GM19438 (cell line): ENCODE data around the gene SNX13.
"Not testable (repeated sequence)": the region's sequence is repeated elsewhere in the genome, so short reads cannot be mapped to it uniquely, and the experiment has no call there.

Experiments used
- ATAC-seq: cut with Tn5 transposase; IDR thresholded peaks from one replicate; pipeline ENCODE4 v1.9.1; 2021; ENCODE audit warnings: low read depth; ENCODE audit not compliant: unreplicated experiment

SNX13 gene

DNA sequence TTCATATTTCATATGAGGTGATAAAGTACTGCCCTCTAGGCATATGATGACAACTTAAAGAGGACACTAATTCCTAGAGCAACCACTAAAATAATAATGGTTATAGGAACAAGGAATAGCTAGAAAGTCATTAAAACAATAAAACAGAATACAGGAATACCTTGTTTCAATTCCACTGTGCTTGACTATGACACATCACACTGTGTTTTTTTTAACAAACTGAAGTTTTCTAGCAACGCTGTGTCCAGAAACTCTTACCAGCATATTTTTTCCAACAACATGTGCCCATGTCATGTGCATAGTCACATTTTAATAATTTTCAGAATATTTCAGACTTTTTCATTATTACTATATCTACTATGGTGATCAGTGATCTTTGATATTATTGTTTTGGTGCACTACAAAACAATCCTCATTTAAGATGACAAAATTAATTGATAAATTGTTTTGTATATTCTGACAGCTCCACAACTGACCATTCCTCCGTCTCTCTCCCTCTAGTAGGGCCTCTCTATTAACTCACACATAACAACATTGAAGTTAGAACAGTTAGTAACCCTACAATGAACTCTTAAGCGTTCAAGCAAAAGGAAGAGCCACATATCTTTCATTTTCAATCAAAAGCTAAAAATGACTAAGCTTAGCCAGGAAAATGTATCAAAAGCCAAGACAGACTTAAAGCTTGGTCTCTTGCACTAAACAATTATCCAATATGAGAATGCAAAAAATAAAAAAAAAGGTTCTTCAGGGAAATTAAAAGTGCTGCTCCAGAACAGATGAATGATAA, 85.8 kb downstream of the SNX13 start:
- ATAC-seq: no peak

DNA sequence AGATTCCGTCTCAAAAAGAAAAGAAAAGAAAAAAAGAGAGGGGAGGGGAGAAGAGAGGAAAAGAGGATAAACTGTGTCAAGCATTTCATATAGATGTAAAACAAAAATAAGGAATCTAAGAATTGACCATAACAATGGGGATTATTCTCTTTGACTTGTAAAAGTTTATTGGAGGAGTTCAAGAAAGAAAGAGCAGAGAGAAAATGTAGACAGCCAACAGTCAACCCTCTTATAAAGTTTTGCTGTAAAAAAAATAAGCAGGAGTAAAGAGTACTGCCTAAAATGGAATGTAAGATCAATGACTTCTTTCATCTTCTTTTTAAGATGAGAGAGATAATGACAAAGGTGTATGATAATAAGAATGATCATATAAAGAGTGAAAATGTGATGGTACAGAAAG, 87.9 kb downstream of the SNX13 start:
- no peak for ATAC-seq

DNA sequence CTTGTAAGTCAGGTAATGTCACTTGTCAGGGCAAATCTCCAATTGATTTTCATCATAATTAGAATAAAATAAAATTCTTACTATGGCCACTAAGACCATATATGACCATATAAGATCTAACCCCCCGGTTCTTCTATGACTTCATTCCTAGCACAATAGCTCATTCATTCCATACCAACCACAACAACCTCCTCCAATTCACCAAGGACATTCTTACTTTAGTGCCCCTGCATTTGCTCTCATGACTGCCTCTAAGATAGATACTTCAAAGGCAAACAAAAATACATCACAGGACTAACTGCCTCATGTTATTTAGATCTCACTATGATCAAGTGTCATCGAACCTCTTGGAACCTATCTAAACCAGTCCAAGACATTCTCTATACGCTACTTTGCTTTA, 90.8 kb downstream of the SNX13 start:
- ATAC-seq: no peak

DNA sequence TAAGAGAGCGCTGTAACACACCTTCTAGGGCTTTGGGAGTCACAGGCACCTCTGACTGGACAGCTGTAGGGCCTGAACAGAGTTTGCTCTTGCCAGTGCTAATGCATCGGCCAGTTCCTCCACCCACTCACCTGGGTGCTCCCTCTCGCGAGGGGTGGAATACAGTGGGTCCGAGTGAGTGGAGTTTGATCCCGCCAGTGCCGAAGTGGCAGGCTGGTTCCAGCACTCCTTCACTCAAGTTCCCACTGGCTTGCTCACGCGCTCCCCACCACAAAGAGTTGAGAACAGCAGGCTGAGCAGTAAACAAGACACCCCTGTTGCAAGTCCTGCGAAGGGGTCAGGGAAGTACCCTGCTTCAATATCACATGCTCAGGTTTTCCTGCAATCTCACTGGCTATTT, 91.8 kb downstream of the SNX13 start:
- no peak for ATAC-seq

DNA sequence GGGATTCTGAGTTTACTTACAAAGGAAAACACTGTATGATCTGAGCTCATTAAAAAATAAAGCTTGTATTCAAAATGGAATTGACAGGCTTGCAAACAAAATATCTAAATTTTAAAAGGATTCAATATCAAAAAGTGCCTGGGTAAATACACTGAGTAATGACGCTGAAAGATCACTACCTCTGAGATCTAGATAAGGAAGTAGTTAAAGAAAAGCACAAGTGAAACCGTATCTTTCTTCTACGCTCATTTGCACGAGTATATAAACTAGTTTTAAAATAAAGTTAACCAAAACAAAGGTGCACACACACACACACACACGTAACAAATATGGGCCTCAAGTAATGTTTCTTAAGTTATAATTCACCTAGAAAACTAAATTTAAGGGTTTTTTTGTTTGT, 93.4 kb downstream of the SNX13 start:
- ATAC-seq: no peak

DNA sequence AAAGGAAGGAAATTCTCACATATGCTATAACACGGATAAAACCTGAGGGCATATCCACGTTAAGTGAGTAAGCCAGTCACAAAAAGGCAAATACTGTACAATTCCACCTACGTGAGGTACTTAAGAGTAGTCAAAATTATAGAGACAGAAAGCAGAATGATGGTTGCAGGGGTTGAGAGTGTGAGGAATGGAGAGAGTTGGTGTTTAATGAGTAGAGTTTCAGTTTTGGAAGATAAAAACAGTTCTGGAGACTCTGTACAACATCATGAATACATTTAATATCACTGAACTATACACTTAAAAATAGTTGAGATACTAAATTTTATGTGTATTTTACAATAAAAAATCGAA, 95.1 kb downstream of the SNX13 start:
- ATAC-seq: no peak

DNA sequence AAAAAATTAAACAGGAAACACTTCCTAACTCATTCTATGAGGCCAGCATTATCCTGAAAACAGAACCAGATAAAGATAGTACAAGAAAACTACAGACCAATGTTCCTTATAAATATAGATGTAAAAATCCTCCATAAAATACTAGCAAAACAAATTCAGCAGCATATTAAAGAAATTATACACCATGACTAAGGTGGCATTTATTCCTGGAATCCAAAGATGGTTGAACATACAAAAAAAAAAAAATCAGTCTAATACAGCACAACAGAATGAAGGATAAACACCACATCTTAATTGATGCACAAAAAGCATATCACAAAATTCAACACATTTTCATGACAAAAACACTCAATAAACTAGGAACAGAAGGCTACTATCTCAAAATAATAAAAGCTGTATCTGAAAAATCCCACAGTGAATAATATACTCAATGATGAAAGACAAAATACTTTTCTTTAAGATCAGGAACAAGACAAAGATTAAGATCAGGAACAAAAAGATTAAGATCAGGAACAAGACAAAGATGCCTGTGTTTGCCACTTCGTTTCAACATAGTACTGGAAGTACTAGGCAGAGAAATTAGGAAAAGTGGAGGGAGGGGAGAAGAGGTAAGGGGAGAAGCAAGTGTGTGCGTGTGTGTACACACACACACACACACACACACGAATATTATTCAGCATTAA, 95.6 kb downstream of the SNX13 start:
- ATAC-seq: no peak

DNA sequence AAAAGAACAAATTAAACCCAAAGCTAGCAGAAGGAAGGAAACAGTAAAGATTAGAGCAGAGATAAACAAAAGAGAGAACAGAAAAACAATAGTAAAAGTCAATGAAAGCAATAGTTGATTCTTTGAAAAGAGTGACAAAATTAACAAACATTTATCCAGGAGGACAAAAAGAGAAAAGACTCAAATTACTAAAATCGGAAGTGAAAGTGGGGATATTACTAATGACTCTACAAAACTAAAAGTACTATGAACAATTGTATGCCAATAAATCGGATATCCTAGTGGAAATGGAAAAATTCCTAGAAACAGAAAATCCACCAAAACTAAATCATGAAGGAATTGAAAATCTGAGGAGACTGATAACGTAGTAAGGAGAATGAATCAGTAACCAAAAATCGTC, 96.3 kb downstream of the SNX13 start:
- no peak for ATAC-seq

DNA sequence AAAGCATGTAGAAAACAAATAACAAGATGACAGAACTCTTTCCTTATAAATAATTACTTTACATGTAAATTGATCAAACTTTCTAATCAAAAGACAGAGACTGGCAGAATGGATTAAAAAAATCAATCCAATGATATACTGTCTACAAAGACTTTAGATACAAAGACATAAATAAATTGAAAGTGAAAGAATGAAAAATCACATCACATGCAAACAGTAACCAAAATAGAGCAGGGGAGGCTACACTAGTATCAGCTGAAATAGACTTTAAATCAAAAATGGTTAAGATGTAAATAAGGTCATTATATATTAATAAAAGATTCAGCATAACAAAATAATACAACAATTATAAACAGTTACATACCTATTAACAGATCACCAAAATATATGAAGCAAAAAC, 97.3 kb downstream of the SNX13 start:
- ATAC-seq: no peak

DNA sequence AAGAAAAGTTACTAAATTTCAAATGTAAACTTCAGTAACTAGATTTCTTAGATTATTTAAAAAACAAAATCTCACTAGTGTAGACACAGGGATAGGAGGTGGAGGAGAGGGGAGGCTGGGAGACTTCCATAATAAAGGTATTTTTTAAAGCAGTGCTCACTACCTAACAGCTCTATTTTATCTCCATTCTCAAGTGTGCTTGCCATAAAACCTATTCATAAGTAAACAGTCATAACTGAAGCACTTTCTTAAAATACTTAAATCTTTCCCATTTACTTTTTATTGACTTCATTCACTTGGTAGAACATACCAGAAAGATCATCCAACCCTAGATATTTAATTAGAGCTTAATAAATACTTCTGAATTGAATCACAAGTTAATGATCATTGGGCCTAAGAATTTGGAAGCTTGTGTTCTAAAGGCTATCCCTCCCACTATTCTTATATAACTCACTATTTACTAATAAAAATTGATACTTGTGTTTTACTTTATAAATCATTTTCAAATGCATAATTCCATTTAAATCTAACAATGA, 107.4 kb downstream of the SNX13 start:
- ATAC-seq: no peak

DNA sequence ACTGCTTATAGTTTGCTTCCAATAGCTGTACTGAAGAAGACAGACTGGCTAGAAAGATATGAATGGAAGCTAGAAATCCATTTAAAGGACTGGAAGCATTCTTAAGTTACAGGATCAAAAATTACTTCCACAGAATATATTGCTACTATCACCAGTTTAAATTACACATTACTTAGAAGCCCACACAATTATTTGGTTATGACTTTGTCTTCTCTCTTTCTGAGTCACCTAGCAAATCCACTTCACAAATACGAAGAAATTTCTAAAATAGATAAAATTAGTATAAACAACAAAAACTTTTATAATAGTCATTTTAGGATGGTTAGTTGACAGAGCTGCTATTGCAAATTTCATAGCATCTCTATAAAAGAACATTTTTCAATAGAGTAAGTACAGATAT, 108.1 kb downstream of the SNX13 start:
- ATAC-seq: no peak

DNA sequence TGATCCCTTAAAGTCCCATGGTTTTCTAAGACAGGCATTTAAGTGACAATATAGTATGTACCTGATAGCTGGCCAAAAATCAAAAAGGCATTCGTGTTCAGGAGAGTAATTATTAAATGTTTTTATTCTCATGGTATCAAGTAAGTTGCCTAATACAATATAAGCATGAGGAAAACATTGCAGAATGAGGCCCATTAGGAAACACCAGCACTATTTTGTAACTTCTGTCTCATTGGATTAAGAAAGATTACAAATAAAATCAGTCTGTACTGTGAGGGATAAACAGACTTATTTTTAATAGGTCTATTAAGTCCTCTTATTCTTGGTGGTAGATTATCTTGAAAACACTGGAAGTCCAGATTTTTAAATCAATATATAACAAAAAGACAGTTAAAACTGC, 110.1 kb downstream of the SNX13 start:
- no peak for ATAC-seq

DNA sequence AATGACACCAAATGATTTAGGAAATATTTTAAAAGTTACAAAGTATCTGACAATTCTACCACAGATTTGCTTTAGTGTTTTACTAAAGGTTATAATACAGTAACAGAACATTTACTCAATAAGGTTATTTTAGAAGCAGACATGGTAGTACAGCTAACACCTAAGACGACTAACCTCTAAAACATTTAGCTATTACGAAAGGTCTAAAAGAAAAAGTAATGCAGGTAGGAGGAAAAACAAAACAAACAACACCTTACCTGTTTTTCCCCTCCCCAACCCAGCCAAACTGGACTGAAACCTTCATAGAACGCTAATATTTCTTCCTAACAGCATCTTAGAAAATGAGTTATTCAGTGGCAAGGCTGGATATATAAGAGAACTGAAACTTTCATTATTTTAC, 111.3 kb downstream of the SNX13 start:
- ATAC-seq: no peak

DNA sequence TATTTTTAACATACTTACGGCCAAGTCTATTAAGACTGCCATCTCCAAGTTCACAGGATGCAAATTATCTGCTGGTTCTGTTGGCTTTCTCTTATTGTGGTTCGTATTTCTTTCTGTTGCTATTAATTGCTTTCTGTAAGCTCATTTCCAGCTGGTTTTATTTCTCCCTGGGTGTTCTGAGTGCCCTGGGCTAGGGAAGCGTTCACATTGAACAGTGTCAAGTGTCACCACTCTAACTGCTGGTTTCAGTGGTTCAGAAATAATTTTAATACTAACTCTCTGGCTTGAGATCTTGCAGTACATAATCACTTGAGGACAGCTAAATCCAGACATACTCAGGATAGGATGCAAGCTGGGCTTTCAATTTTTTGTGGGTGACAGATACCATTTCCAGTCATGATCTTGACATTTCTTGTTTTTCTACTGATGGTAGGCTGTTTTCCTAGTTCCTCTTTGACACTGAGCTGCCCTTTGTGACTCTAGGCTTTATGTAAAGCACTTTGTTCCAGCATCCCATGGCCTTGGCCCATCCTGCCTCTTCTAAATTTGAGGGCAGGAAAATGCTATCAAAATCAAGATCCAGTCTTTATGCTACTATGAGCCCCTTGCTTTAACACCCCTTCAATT, 117.6 kb downstream of the SNX13 start:
- ATAC-seq: no peak

DNA sequence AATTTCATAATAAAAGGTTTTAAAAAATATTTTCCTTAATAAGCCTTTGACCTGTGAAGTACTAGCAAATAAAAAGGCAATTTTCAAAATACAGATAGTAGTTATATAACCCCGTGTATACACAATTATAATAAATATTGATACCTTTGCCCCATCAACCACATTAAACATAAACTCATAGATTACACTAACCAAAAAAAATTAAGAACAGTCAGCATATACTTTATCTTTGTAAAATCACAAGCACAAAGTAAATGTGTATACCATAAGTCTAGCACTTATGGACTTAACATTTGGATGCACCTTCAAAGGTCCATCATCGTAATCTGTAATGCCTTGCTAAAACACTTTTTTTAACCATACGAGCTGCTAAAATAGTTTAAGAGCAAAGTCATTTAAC, 123.4 kb downstream of the SNX13 start:
- no peak for ATAC-seq

DNA sequence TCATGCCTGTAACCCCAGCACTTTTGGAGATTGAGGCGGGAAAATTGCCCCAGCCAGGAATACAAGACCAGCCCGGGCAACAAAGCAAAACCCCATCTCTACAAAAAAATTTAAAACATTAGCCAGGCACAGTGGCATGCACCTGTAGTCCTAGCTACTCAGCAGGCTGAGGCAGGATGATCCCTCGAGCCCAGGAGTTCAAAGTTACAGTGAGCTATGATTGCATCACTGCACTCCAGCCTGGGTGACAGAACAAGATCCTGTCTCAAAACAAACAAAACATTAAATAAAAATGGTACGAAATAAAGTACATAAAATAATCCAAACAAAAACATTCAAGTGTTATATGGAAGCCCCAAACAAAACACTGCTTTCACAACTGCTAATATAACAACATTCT, 125.0 kb downstream of the SNX13 start:
- no peak for ATAC-seq

DNA sequence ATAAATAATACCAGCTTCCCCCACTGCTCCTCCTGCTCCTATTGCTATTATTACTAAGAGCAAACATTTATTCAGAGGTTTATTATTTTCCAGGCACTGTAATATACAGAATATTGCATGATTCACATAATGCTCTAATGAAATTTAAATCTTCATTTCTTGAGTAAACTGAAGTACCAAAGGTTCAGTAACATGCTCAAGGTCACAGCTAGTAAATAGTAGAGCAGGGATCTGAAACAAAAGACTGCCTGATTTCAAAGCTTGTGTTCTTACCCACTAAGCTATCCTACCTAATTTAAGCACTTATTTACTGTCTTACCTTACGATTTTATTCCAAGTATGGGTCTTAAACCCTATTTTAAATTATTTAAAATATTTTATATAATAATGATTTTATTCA, 126.2 kb downstream of the SNX13 start:
- ATAC-seq: no peak

DNA sequence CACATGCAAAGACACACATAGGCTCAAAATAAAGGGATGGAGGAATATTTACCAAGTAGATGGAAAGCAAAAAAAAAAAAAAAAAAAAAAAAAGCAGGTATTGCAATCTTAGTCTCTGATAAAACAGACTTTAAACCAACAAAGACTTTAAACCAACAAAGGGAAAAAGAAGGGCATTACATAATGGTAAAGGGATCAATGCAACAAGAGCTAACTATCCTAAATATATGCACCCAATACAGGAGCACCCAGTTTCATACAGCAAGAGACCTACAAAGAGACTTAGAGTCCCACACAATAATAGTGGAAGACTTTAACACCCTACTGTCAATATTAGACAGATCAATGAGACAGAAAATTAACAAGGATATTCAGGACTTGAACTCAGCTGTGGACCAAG, 131.1 kb downstream of the SNX13 start:
- ATAC-seq: not testable (repeated sequence)

DNA sequence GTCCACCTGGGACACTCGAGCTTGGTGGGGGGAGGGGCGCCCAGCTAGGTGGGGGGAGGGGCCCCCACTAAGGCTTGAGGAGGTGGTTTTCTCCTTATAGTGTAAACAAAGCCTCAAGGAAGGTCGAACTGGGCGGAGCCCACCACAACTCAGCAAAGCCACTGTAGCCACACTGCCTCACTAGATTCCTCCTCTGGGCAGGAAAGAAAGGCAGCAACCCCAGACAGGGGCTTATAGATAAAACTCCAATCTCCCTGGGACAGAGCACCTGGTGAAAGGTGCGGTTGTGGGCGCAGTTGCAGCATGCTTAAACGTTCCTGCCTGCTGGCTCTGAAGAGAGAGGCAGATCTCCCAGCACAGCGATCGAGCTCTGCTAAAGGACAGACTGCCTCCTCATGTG, 133.1 kb downstream of the SNX13 start:
- no peak for ATAC-seq

DNA sequence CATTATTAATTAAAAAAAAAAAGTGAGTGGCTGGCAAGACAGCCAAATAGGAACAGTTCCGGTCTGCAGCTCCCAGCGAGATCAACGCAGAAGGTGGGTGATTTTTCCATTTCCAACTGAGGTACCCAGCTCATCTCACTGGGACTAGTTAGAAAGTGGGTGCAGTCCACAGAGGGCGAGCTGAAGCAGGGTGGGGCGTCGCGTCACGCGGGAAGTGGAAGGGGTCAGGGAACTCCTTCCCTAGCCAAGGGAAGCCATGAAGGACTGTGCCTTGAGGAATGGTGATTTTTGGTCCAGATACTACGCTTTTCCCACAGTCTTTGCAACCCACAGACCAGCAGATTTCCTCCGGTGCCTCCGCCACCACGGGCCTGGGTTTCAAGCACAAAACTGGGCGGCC, 133.7 kb downstream of the SNX13 start:
- ATAC-seq: no peak

DNA sequence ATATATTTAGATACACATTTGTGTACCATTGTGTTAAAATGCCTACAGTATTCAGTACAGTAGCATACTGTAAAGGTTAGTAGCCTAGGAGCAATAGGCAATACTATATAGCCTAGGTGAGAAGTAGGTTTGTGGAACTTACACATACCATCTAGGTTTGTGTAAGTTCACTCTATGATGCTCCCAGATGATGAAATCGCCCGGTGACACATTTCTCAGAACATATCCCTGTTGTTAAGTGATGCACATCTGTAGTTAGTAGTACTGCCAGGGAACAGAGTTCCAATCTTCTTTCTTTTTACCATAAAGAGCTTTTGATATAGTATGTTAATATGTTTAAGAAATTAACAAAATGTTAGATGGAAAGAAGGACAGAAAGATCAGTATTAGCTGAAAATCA, 138.2 kb downstream of the SNX13 start:
- no peak for ATAC-seq
